ENCODE results near the gene NSUN6.

NSUN6 gene

DNA sequence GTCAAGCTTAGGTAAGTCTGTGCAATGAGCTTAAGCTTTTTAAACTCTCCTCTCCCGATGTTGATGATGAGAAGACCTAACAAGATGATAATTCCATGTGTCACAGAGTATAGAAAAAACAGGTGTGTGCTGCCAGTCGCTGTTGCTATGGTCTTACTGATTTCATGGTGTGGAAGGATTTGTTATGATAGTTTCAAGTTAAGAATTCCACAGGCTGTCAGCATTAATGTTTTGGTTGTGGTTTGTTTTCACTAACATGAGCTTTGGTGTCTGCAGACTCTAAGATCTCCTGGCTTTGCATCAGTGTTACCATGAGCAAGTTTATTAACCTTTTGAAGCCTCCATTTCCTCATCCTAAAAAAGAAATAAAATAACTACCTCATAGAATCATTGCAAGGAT is 123.7 kb downstream of the NSUN6 start:
- no peak overlapping the region for H3K27ac ChIP-seq (ENCODE audit: low read depth, low read length)
- H3K4me1 ChIP-seq (ENCODE audit: insufficient read depth, low read length), result no peaks in the 10 kb centered on the region
- peaks cover 10% of the 10 kb centered on the region; the same call in 1 of the 2 replicates for H3K36me3 ChIP-seq (ENCODE audit: insufficient read depth, low read length)
- 98% methylated on average over 2 of the region's 2 CpGs for WGBS
- H3K27me3 ChIP-seq (ENCODE audit: insufficient read depth, low read length), result no peaks in the 10 kb centered on the region
- H3K9ac ChIP-seq (ENCODE audit: low read depth, low read length), result no peak overlapping the region
- H3K9me3 ChIP-seq (ENCODE audit: insufficient read depth, low read depth, low read length), result 0 out of 2 replicates have a peak, but pooled peaks cover 8% of the 10 kb centered on the region
- no peak overlapping the region for H3K4me3 ChIP-seq (ENCODE audit: low read length)

DNA sequence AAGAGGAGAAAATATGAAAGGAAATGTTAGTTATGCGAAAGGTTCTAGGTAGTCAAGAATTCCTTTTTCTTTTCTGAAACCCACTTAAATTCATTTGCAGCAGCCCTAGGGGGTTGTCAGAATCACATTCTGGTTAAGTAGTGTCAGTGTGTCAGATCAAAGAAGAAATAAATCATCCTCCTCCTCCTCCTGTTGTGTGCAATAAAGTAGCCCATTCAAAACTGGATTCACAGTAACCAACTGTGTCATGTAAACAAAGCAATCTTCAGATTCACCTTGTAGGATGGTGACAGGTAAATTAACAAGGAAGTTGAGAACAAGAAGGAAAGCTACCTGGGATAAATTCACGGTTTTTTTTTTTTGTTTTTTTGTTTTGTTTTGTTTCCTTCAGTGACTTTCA is 127.5 kb downstream of the NSUN6 start:
- no peaks in the 10 kb centered on the region for H3K4me1 ChIP-seq (ENCODE audit: insufficient read depth, low read length)
- no peak overlapping the region for H3K4me3 ChIP-seq (ENCODE audit: low read length)
- H3K9me3 ChIP-seq (ENCODE audit: insufficient read depth, low read depth, low read length), result no peaks in the 10 kb centered on the region
- 75% methylated on average over 1 of the region's 2 CpGs for WGBS
- H3K36me3 ChIP-seq (ENCODE audit: insufficient read depth, low read length), result no peaks in the 10 kb centered on the region
- no peak overlapping the region for H3K27ac ChIP-seq (ENCODE audit: low read depth, low read length)
- H3K9ac ChIP-seq (ENCODE audit: low read depth, low read length), result no peak overlapping the region
- no peaks in the 10 kb centered on the region for H3K27me3 ChIP-seq (ENCODE audit: insufficient read depth, low read length)

DNA sequence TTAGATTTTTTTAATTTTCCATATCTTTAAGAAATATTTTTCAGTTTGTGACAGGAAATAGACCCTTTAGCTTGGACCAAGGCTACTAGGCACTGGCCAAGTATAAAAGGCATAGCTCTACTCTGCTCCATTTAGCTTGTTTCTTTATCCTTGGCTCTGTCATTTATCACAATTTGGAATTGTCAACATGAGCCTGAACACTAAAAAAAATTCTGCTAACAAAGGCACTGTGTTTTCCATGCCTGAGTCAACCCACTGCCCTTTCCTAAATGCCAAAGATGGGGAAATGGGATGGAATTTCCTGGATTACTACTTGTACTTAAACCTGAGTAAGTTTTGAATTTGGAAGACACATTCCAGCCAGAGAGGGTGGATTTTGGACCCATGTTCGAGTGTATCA is 128.4 kb downstream of the NSUN6 start:
- no peak overlapping the region for H3K27ac ChIP-seq (ENCODE audit: low read depth, low read length)
- no peak overlapping the region for H3K4me3 ChIP-seq (ENCODE audit: low read length)
- H3K4me1 ChIP-seq (ENCODE audit: insufficient read depth, low read length), result no peaks in the 10 kb centered on the region
- no peaks in the 10 kb centered on the region for H3K36me3 ChIP-seq (ENCODE audit: insufficient read depth, low read length)
- no peak overlapping the region for H3K9ac ChIP-seq (ENCODE audit: low read depth, low read length)
- no peaks in the 10 kb centered on the region for H3K27me3 ChIP-seq (ENCODE audit: insufficient read depth, low read length)
- no peaks in the 10 kb centered on the region for H3K9me3 ChIP-seq (ENCODE audit: insufficient read depth, low read depth, low read length)
- 100% methylated on average over 1 of the region's 1 CpG for WGBS

DNA sequence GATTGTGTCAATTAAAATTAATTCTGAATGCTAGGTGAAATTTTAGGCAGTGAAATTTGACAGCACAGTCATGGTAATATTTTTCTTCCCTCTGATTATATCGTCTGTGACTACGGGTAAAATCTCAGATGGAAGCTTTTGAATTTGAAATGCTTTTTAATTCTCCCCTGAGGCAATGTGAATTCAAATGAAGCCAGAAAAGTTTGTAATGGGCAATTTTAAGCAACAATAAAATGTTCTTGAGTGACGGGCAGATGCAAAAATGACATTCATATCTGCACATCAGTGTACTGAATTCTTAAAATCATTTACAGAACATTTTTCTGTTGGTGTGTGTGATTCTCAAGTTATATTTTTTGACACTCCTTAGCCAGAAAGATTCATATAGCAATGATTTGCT is 134.5 kb downstream of the NSUN6 start:
- Histone ChIP-seq H3K27me3 (ENCODE audit: insufficient read depth, low read length) (no peaks in the 10 kb centered on the region), H3K36me3 (ENCODE audit: insufficient read depth, low read length) (no peaks in the 10 kb centered on the region), H3K4me3 (ENCODE audit: low read length) (no peak overlapping the region), H3K9ac (ENCODE audit: low read depth, low read length) (no peak overlapping the region), H3K9me3 (ENCODE audit: insufficient read depth, low read depth, low read length) (no peaks in the 10 kb centered on the region), H3K27ac (ENCODE audit: low read depth, low read length) (no peak overlapping the region), H3K4me1 (ENCODE audit: insufficient read depth, low read length) (no peaks in the 10 kb centered on the region)
- WGBS, result 86% methylated on average over 2 of the region's 3 CpGs

DNA sequence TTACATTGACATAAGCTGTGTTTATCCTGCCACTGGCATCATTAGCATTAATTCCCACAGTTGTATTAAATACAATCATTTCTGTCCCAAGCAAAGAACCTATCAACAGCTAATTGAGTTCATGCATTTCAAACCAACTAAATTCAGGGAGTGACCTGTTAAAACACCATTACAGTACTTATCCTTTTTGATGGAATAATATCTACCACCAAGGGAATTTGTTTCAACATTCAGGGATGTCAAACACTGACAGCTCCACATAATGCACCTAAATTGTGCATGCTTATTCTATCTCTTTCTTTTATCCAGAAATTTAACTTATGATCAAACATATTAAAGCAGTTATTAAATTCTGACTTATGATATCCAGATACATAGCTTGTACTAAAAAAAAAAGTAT is 136.8 kb downstream of the NSUN6 start:
- no peak overlapping the region for H3K4me3 ChIP-seq (ENCODE audit: low read length)
- no peaks in the 10 kb centered on the region for H3K27me3 ChIP-seq (ENCODE audit: insufficient read depth, low read length)
- H3K27ac ChIP-seq (ENCODE audit: low read depth, low read length), result no peak overlapping the region
- H3K36me3 ChIP-seq (ENCODE audit: insufficient read depth, low read length), result no peaks in the 10 kb centered on the region
- no peaks in the 10 kb centered on the region for H3K4me1 ChIP-seq (ENCODE audit: insufficient read depth, low read length)
- H3K9me3 ChIP-seq (ENCODE audit: insufficient read depth, low read depth, low read length), result no peaks in the 10 kb centered on the region
- no peak overlapping the region for H3K9ac ChIP-seq (ENCODE audit: low read depth, low read length)

DNA sequence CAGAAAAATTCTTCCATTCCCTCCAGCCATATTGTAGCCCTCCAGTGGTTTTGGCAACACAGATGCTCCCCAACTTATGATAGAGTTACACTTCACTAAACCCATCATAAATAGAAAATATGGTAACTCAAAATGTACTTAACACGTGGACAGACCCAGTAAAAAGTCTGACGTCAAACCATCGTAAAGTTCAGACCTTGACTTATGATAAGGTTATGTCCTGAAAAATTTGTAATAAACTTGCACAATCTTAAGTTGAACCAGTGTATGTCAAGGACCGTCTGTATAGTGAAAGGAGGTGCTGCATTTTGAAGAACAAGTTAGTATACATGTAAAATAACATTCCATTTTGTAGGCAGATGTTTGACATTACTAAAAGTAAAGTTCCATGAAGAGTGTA is 142.8 kb downstream of the NSUN6 start:
- Histone ChIP-seq H3K27me3 (ENCODE audit: insufficient read depth, low read length) (no peaks in the 10 kb centered on the region), H3K4me3 (ENCODE audit: low read length) (no peak overlapping the region), H3K4me1 (ENCODE audit: insufficient read depth, low read length) (no peaks in the 10 kb centered on the region), H3K27ac (ENCODE audit: low read depth, low read length) (no peak overlapping the region), H3K36me3 (ENCODE audit: insufficient read depth, low read length) (no peaks in the 10 kb centered on the region), H3K9ac (ENCODE audit: low read depth, low read length) (no peak overlapping the region), H3K9me3 (ENCODE audit: insufficient read depth, low read depth, low read length) (no peaks in the 10 kb centered on the region)
- WGBS, result 95% methylated on average over 4 of the region's 4 CpGs

DNA sequence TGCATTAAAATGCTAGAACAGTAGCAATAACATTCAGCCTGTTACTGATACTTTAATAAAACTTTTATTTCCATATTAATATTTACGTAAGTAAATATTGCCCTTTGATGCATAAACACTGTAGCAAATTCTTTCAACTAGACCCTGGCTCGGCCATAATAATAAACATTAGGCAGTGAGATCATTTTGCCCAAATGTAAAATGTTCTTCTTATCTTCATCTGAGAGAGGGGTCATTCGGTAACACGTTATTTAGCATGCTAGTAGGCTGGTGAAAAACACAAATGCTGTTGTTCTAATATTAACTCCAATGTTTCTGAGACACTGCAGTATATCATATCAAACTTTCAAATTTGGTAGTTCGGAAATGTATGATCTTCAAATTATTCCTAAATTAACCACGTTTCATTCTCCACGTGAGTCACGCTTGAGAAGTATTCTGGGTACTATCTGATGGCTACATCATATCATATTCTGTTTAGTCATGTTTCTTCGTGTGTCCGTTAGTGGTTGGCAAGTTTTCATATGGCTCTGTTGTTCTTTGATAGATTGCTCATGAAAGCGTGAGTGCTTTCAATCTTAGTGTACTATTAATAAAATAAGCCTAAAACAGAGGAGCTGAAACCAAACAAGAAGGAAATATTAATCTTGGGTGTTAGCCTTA is 145.8 kb downstream of the NSUN6 start:
- no peak overlapping the region for H3K4me3 ChIP-seq (ENCODE audit: low read length)
- no peaks in the 10 kb centered on the region for H3K36me3 ChIP-seq (ENCODE audit: insufficient read depth, low read length)
- WGBS, result 100% methylated on average over 10 of the region's 11 CpGs
- H3K27ac ChIP-seq (ENCODE audit: low read depth, low read length), result no peak overlapping the region
- H3K9ac ChIP-seq (ENCODE audit: low read depth, low read length), result no peak overlapping the region
- no peaks in the 10 kb centered on the region for H3K27me3 ChIP-seq (ENCODE audit: insufficient read depth, low read length)
- H3K4me1 ChIP-seq (ENCODE audit: insufficient read depth, low read length), result no peaks in the 10 kb centered on the region
- H3K9me3 ChIP-seq (ENCODE audit: insufficient read depth, low read depth, low read length), result no peaks in the 10 kb centered on the region

DNA sequence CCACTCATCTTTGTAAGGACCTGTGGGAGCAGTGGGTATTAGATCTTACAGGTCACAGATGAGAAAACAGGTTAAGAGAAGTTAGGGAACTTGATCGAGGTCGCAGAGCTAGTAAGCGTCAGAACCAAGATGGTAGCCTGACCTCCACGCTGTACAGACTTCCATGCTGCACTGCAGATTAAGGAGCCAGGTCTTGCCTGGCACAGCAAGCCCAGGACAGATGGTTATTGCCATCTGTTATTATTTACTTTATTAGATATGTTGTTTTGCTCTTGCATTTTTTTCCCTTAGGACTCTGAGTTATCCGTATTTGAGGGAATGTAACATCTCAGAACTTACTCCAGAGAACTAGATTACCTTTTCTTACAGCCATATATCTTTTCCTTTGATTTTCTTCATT is 147.2 kb downstream of the NSUN6 start:
- no peak overlapping the region for H3K4me3 ChIP-seq (ENCODE audit: low read length)
- H3K4me1 ChIP-seq (ENCODE audit: insufficient read depth, low read length), result no peaks in the 10 kb centered on the region
- H3K27me3 ChIP-seq (ENCODE audit: insufficient read depth, low read length), result no peaks in the 10 kb centered on the region
- 96% methylated on average over 5 of the region's 5 CpGs for WGBS
- H3K27ac ChIP-seq (ENCODE audit: low read depth, low read length), result no peak overlapping the region
- no peaks in the 10 kb centered on the region for H3K36me3 ChIP-seq (ENCODE audit: insufficient read depth, low read length)
- H3K9me3 ChIP-seq (ENCODE audit: insufficient read depth, low read depth, low read length), result no peaks in the 10 kb centered on the region
- no peak overlapping the region for H3K9ac ChIP-seq (ENCODE audit: low read depth, low read length)

DNA sequence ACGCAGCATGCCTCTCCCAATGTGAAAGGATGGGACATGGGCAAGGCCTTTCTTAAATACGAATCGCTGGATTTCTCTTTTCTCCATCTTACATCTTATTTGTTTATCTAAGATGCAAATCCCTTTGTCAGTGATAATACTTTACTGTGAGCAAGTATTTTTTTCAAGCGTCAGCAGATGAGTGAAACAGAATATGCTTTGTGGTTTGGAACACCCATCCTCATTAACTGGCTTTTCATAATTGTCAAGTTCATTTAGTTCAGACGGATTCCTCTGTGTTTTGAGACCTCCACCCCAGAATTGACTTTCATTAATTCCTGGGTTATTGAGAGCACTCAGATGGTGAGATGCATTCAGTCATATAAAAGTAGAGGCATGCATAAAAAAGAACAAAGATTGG is 149.8 kb downstream of the NSUN6 start:
- H3K9me3 ChIP-seq (ENCODE audit: insufficient read depth, low read depth, low read length), result no peaks in the 10 kb centered on the region
- WGBS, result 67% methylated on average over 3 of the region's 5 CpGs
- H3K4me3 ChIP-seq (ENCODE audit: low read length), result no peak overlapping the region
- H3K27ac ChIP-seq (ENCODE audit: low read depth, low read length), result no peak overlapping the region
- no peaks in the 10 kb centered on the region for H3K27me3 ChIP-seq (ENCODE audit: insufficient read depth, low read length)
- no peaks in the 10 kb centered on the region for H3K36me3 ChIP-seq (ENCODE audit: insufficient read depth, low read length)
- peaks cover 12% of the 10 kb centered on the region for H3K4me1 ChIP-seq (ENCODE audit: insufficient read depth, low read length)
- H3K9ac ChIP-seq (ENCODE audit: low read depth, low read length), result no peak overlapping the region

DNA sequence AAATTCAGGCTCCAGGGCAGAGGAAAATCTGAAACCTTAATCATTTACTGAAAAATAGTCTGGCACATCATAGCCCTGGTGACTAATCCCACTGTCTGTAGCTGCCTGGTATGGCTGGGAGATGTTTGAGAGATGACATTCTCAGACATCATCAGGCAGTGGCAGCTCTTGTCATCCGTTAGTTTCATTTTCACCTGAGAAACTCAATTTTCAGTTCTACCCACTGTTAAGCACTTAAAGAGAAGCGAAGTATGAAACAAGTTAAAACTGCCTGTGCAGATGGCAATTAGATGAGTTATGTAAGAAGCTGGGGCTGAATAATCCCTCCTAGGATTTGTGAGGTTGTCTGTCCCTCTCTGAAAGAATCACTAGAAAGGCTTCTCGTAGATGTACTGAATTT is 150.2 kb downstream of the NSUN6 start:
- no peak overlapping the region for H3K4me3 ChIP-seq (ENCODE audit: low read length)
- no peak overlapping the region for H3K9ac ChIP-seq (ENCODE audit: low read depth, low read length)
- peaks cover 12% of the 10 kb centered on the region for H3K4me1 ChIP-seq (ENCODE audit: insufficient read depth, low read length)
- H3K9me3 ChIP-seq (ENCODE audit: insufficient read depth, low read depth, low read length), result no peaks in the 10 kb centered on the region
- H3K27me3 ChIP-seq (ENCODE audit: insufficient read depth, low read length), result no peaks in the 10 kb centered on the region
- H3K27ac ChIP-seq (ENCODE audit: low read depth, low read length), result no peak overlapping the region
- H3K36me3 ChIP-seq (ENCODE audit: insufficient read depth, low read length), result no peaks in the 10 kb centered on the region
- 98% methylated on average over 3 of the region's 3 CpGs for WGBS

DNA sequence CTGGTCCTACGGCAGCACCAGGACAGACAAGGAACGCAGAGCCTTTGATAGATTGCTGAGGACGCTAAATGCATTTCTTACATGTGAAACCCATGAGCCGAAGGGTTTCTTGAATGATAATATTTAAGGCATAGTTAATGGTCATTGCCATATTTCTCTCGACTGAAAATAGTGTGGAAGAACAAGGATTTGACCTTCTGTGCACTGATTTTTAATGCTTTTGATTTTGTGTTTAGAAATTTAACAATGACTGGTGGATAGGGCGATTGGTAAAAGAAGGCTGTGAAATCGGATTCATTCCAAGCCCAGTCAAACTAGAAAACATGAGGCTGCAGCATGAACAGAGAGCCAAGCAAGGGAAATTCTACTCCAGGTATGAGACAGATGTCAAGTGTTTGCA is 150.8 kb downstream of the NSUN6 start:
- H3K4me1 ChIP-seq (ENCODE audit: insufficient read depth, low read length), result peaks cover 12% of the 10 kb centered on the region
- 94% methylated on average over 7 of the region's 7 CpGs for WGBS
- H3K36me3 ChIP-seq (ENCODE audit: insufficient read depth, low read length), result no peaks in the 10 kb centered on the region
- no peaks in the 10 kb centered on the region for H3K9me3 ChIP-seq (ENCODE audit: insufficient read depth, low read depth, low read length)
- no peak overlapping the region for H3K4me3 ChIP-seq (ENCODE audit: low read length)
- no peak overlapping the region for H3K9ac ChIP-seq (ENCODE audit: low read depth, low read length)
- H3K27me3 ChIP-seq (ENCODE audit: insufficient read depth, low read length), result no peaks in the 10 kb centered on the region
- no peak overlapping the region for H3K27ac ChIP-seq (ENCODE audit: low read depth, low read length)

DNA sequence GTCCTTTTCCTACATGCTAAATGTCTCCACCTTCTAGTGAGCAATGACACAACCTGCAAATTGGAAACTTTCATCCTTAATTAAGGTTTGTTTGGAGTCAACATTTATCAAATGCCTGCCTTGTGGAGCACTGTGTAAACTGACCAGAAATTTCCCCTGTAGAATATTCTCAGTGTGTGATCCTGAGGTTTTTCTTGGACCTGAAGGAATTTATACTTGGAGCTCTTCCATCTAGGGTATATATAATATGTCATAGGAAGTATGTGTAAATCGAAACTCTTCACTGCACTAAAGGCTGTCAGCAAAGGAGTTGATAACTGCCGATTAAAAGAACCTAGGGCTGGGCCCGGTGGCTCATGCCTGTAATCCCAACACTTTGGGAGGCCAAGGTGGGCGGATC is 152.4 kb downstream of the NSUN6 start:
- Histone ChIP-seq H3K9me3 (ENCODE audit: insufficient read depth, low read depth, low read length) (no peaks in the 10 kb centered on the region), H3K27me3 (ENCODE audit: insufficient read depth, low read length) (no peaks in the 10 kb centered on the region)
- WGBS, result 92% methylated on average over 4 of the region's 4 CpGs

More for the DNA sequence above, 152.4 kb downstream of the NSUN6 start:
- Histone ChIP-seq H3K4me1 (ENCODE audit: insufficient read depth, low read length) (peaks cover 12% of the 10 kb centered on the region), H3K4me3 (ENCODE audit: low read length) (no peak overlapping the region), H3K36me3 (ENCODE audit: insufficient read depth, low read length) (no peaks in the 10 kb centered on the region), H3K27ac (ENCODE audit: low read depth, low read length) (no peak overlapping the region), H3K9ac (ENCODE audit: low read depth, low read length) (no peak overlapping the region)

Measured in HUES64 (cell line).